ENCODE data around the gene DRG2. TPM values are rescaled to one million over a fixed set of nuclear protein-coding genes. Genes with fewer than 3 reads are reported as not detected.
A peak's percentile ranks its signal among the peaks of the same experiment; 100 is the strongest.

Gene DRG2
- total RNA-seq, 1 donor from 2014 or later, result 54.1 TPM

GRCh38 chr17:18144855-18145254, 57.1 kb downstream of the DRG2 start:
- no peak for DNase-seq

- DNase-seq, result no peak
These were observed 58.1 kb downstream of the DRG2 start for GRCh38 chr17:18145811-18146210.

GRCh38 chr17:18146259-18146658, 58.5 kb downstream of the DRG2 start:
- no peak for DNase-seq

GRCh38 chr17:18146980-18147379, 59.2 kb downstream of the DRG2 start:
- no peak for DNase-seq

- DNase-seq, result no peak
These were observed 60.8 kb downstream of the DRG2 start for GRCh38 chr17:18148586-18148985.

GRCh38 chr17:18151290-18151689, 63.5 kb downstream of the DRG2 start:
- DNase-seq, result no peak

GRCh38 chr17:18155179-18155578, 67.4 kb downstream of the DRG2 start:
- DNase-seq, result no peak

GRCh38 chr17:18156171-18156975, 68.6 kb downstream of the DRG2 start:
- DNase-seq, result peak; percentile 33

- DNase-seq, result no peak
These were observed 69.2 kb downstream of the DRG2 start for GRCh38 chr17:18156976-18157280.

Other genes starting within 250 kb of the DRG2 start
- 21.6 and 30.0 TPM in 2 replicates for gene TOM1L2, start 115.5 kb upstream of the DRG2 start, total RNA-seq
- gene DRC3, start 115.1 kb upstream of the DRG2 start, total RNA-seq, result 1.5 and 2.5 TPM in 2 replicates
- 21.2 and 21.3 TPM in 2 replicates for gene ATPAF2, start 48.8 kb upstream of the DRG2 start, total RNA-seq
- 6.3 and 8.8 TPM in 2 replicates for gene GID4, start 48.5 kb upstream of the DRG2 start, total RNA-seq
- under 0.01 and 0.60 TPM in 2 replicates for gene MYO15A, start 20.8 kb downstream of the DRG2 start, total RNA-seq
- 95.1 and 104 TPM in 2 replicates for gene ALKBH5, start 95.9 kb downstream of the DRG2 start, total RNA-seq
- 27.9 and 40.0 TPM in 2 replicates for gene LLGL1, start 137.7 kb downstream of the DRG2 start, total RNA-seq
- 409 and 588 TPM in 2 replicates for gene FLII, start 170.8 kb downstream of the DRG2 start, total RNA-seq
- gene MIEF2, start 172.7 kb downstream of the DRG2 start, total RNA-seq, result 22.4 and 22.6 TPM in 2 replicates
- 26.8 and 47.0 TPM in 2 replicates for gene TOP3A, start 227.0 kb downstream of the DRG2 start, total RNA-seq
- 18.7 and 28.8 TPM in 2 replicates for gene SMCR8, start 227.3 kb downstream of the DRG2 start, total RNA-seq